Effector memory CD8-positive, alpha-beta T cell (primary cell): ENCODE results near the gene YTHDC2.

Source experiments
- ATAC-seq: fragments of 150-1000 bp; cut with Tn5 transposase; replicated peaks from 2 replicates; pipeline ENCODE4 v1.10.0; 2021; ENCODE audit warnings: mild to moderate bottlenecking, moderate library complexity
- DNase-seq, 3 experiments: peaks; one replicate each; pipeline ENCODE4 v3.0.0; 2021
- H3K27ac Mint-ChIP-seq, 2 donors: one replicate each; pipeline ENCODE4 v1.8.0; 2022; ENCODE audit warnings: mild to moderate bottlenecking in 2 of 2, mixed read lengths in 2 of 2, moderate library complexity in 2 of 2
- H3K27me3 Mint-ChIP-seq, 2 donors: one replicate each; pipeline ENCODE4 v1.8.0; 2022; ENCODE audit warnings: mixed read lengths in 2 of 2
- H3K36me3 Mint-ChIP-seq: one replicate; pipeline ENCODE4 v1.8.0; 2022; ENCODE audit warnings: mild to moderate bottlenecking, moderate library complexity, mixed read lengths; ENCODE audit not compliant: insufficient read depth
- H3K4me1 Mint-ChIP-seq, 2 donors: one replicate each; pipeline ENCODE4 v1.8.0; 2022; ENCODE audit warnings: low read depth in 2 of 2, mixed read lengths in 2 of 2
- H3K4me3 Mint-ChIP-seq, 2 donors: one replicate each; pipeline ENCODE4 v1.8.0; 2022; ENCODE audit warnings: mild to moderate bottlenecking in 2 of 2, mixed read lengths in 2 of 2, moderate library complexity in 2 of 2
- H3K9me3 Mint-ChIP-seq, 2 donors: one replicate each; pipeline ENCODE4 v1.8.0; 2022; ENCODE audit warnings: mixed read lengths in 2 of 2

YTHDC2 gene

GRCh38 chr5:113632996-113633395 lies 119.5 kb downstream of the YTHDC2 start:
- H3K4me1 Mint-ChIP-seq: no peaks in the 10 kb centered on the region
- H3K27me3 Mint-ChIP-seq: peaks cover 27 to 37% of the 10 kb centered on the region in 2 donors
- H3K9me3 Mint-ChIP-seq: no peaks in the 10 kb centered on the region
- DNase-seq: no peak
- H3K36me3 Mint-ChIP-seq: no peaks in the 10 kb centered on the region
- no peak overlapping the region for H3K4me3 Mint-ChIP-seq
- no peak for ATAC-seq
- no peak overlapping the region for H3K27ac Mint-ChIP-seq

- no peak for DNase-seq
- no peak overlapping the region for H3K27ac Mint-ChIP-seq
- H3K27me3 Mint-ChIP-seq: peaks cover 22 to 24% of the 10 kb centered on the region in 2 donors
- no peaks in the 10 kb centered on the region for H3K9me3 Mint-ChIP-seq
- H3K4me1 Mint-ChIP-seq: no peaks in the 10 kb centered on the region
- no peak overlapping the region for H3K4me3 Mint-ChIP-seq
- ATAC-seq: no peak
- no peaks in the 10 kb centered on the region for H3K36me3 Mint-ChIP-seq
Measured at GRCh38 chr5:113634957-113635356, 121.5 kb downstream of the YTHDC2 start.

- Mint-ChIP-seq H3K9me3 (no peaks in the 10 kb centered on the region), H3K27ac (no peak overlapping the region), H3K27me3 (peaks cover 32 to 39% of the 10 kb centered on the region in 2 donors), H3K4me3 (no peak overlapping the region), H3K4me1 (no peaks in the 10 kb centered on the region), H3K36me3 (no peaks in the 10 kb centered on the region)
- DNase-seq (no peak), ATAC-seq (no peak)
Measured at GRCh38 chr5:113641715-113642114, 128.2 kb downstream of the YTHDC2 start.
